ENCODE data around the gene STAP2. TPM values are rescaled to one million over a fixed set of nuclear protein-coding genes. Genes with fewer than 3 reads are reported as not detected.

Gene STAP2
- total RNA-seq, 1 donor from 2014 or later: 35.6 TPM

GRCh38 chr19:4298810-4299550, 39.6 kb downstream of the STAP2 start:
- Mint-ChIP-seq H3K36me3 (ENCODE audit: insufficient read depth) (no peaks in the 10 kb centered on the region), H3K9me3 (ENCODE audit: low read depth) (no peaks in the 10 kb centered on the region), H3K27ac (no peak overlapping the region), H3K27me3 (peaks cover 6% of the 10 kb centered on the region), H3K4me3 (ENCODE audit: low read depth) (no peak overlapping the region), H3K4me1 (ENCODE audit: low read depth) (peaks cover 2% of the 10 kb centered on the region)
- DNase-seq (ENCODE audit: low spot score, unreplicated experiment): no peak
- TF ChIP-seq, protein P1, sequence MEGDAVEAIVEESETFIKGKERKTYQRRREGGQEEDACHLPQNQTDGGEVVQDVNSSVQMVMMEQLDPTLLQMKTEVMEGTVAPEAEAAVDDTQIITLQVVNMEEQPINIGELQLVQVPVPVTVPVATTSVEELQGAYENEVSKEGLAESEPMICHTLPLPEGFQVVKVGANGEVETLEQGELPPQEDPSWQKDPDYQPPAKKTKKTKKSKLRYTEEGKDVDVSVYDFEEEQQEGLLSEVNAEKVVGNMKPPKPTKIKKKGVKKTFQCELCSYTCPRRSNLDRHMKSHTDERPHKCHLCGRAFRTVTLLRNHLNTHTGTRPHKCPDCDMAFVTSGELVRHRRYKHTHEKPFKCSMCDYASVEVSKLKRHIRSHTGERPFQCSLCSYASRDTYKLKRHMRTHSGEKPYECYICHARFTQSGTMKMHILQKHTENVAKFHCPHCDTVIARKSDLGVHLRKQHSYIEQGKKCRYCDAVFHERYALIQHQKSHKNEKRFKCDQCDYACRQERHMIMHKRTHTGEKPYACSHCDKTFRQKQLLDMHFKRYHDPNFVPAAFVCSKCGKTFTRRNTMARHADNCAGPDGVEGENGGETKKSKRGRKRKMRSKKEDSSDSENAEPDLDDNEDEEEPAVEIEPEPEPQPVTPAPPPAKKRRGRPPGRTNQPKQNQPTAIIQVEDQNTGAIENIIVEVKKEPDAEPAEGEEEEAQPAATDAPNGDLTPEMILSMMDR (IDR thresholded peaks at IDR 0.05; ENCODE audit: unreplicated experiment): no peak

- TF ChIP-seq, protein P1 (IDR thresholded peaks at IDR 0.05; ENCODE audit: unreplicated experiment): no peak
- Mint-ChIP-seq H3K36me3 (ENCODE audit: insufficient read depth) (no peaks in the 10 kb centered on the region), H3K4me1 (ENCODE audit: low read depth) (peaks cover 2% of the 10 kb centered on the region), H3K4me3 (ENCODE audit: low read depth) (no peak overlapping the region), H3K9me3 (ENCODE audit: low read depth) (no peaks in the 10 kb centered on the region), H3K27me3 (peaks cover 6% of the 10 kb centered on the region), H3K27ac (no peak overlapping the region)
- no peak for DNase-seq (ENCODE audit: low spot score, unreplicated experiment)
These were observed 40.5 kb downstream of the STAP2 start for GRCh38 chr19:4297901-4298809.

DNA sequence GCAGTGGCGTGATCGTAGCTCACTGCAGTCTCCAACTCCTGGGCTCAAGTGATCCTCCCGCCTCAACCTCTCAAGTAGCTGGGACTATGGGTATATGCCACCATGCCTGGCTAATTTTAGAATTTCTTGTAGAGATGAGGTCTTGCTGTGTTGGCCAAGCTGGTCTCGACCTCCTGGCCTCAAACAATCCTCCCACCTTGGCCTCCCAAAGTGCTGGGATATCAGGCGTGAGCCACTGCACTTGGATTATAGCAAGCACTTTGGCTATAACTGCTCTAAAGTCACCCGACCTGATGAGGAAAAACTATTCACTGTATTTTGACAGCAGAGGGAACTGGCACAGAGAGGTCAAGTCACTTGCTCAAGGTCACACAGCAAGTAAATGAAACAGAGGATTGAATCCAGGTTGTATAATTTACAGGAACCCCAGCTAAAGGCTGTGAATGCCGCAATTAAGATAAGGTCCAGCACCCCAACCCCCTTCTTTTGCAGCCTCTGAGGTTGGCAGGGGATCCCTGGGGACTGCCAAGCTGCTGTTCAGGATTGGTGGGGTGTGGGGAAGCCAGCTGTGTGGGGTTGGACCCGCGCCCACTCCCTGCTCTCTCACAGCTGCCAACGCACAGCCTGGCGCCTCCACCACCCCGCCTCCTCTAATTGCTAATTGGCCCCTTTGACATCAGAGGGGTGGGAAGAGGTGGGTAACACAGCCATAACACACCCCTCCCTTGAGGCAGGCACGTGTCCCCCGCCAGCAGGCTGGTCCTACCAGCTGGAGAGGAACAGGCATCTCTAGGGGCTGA, 42.5 kb downstream of the STAP2 start:
- Mint-ChIP-seq H3K9me3 (ENCODE audit: low read depth) (no peaks in the 10 kb centered on the region), H3K4me1 (ENCODE audit: low read depth) (no peaks in the 10 kb centered on the region), H3K4me3 (ENCODE audit: low read depth) (no peak overlapping the region), H3K36me3 (ENCODE audit: insufficient read depth) (no peaks in the 10 kb centered on the region), H3K27ac (no peak overlapping the region), H3K27me3 (peaks cover 6% of the 10 kb centered on the region)
- DNase-seq (ENCODE audit: low spot score, unreplicated experiment): no peak
- TF ChIP-seq, protein P1 (IDR thresholded peaks at IDR 0.05; ENCODE audit: unreplicated experiment): no peak

GRCh38 chr19:4294389-4294788, 44.2 kb downstream of the STAP2 start:
- no peaks in the 10 kb centered on the region for H3K36me3 Mint-ChIP-seq (ENCODE audit: insufficient read depth)
- no peak for DNase-seq (ENCODE audit: low spot score, unreplicated experiment)
- H3K4me1 Mint-ChIP-seq (ENCODE audit: low read depth): no peaks in the 10 kb centered on the region
- H3K27ac Mint-ChIP-seq: no peak overlapping the region
- no peaks in the 10 kb centered on the region for H3K9me3 Mint-ChIP-seq (ENCODE audit: low read depth)
- no peak overlapping the region for H3K4me3 Mint-ChIP-seq (ENCODE audit: low read depth)
- peaks cover 6% of the 10 kb centered on the region for H3K27me3 Mint-ChIP-seq
- TF ChIP-seq, protein P1 (IDR thresholded peaks at IDR 0.05; ENCODE audit: unreplicated experiment): no peak

DNA sequence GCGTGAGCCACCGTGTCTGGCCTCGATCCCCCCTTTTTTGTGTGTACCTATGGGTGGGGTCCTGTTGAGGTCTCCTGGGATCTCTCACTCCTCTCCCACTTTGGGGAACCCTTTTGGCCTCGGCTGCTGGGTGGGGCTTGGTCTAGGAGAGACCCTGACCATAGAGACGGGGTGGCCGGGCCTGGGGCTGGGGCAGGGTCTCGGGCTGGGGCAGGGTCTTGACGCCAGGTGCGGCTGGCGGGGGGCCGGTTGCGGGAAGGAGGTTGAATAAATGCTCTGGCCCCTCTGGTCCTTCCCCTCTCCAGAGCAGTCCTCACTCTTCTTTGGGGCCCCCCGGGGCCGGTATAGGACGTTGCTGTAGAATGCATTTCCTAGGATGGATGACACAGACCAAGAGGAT, 46.1 kb downstream of the STAP2 start:
- peaks cover 6% of the 10 kb centered on the region for H3K27me3 Mint-ChIP-seq
- TF ChIP-seq, protein P1 (IDR thresholded peaks at IDR 0.05; ENCODE audit: unreplicated experiment): no peak
- DNase-seq (ENCODE audit: low spot score, unreplicated experiment): no peak
- no peaks in the 10 kb centered on the region for H3K9me3 Mint-ChIP-seq (ENCODE audit: low read depth)
- no peaks in the 10 kb centered on the region for H3K36me3 Mint-ChIP-seq (ENCODE audit: insufficient read depth)
- no peak overlapping the region for H3K4me3 Mint-ChIP-seq (ENCODE audit: low read depth)
- no peaks in the 10 kb centered on the region for H3K4me1 Mint-ChIP-seq (ENCODE audit: low read depth)
- no peak overlapping the region for H3K27ac Mint-ChIP-seq
